MM.1S (cell line): ENCODE data around the gene NACAD.

Experiments
- DNase-seq: peaks from one replicate; pipeline ENCODE4 v3.0.0-alpha.2; 2015
- H2AFZ ChIP-seq: fragments of 300-600 bp; sonication (generic); 2 replicates; pipeline ENCODE4 v1.6.0; 2016; ENCODE audit warnings: antibody characterized with exemption, low read length
- H3F3A ChIP-seq: fragments of 300-600 bp; sonication (generic); 2 replicates; pipeline ENCODE4 v1.6.1; 2016; ENCODE audit warnings: mild to moderate bottlenecking, antibody characterized with exemption, low read length, moderate library complexity, mixed read lengths; ENCODE audit not compliant: insufficient read depth
- H3K27ac ChIP-seq: fragments of 300-600 bp; sonication (generic); 2 replicates; pipeline ENCODE4 v1.5.1; 2016; ENCODE audit warnings: mild to moderate bottlenecking, low read length
- H3K27me3 ChIP-seq: fragments of 300-600 bp; sonication (generic); replicated peaks from 2 replicates; pipeline ENCODE4 v1.6.0; 2016; ENCODE audit warnings: low read length; ENCODE audit not compliant: insufficient read depth
- H3K36me3 ChIP-seq: fragments of 300-600 bp; sonication (generic); replicated peaks from 2 replicates; pipeline ENCODE4 v1.6.1; 2016; ENCODE audit warnings: mild to moderate bottlenecking, low read length, mixed read lengths; ENCODE audit not compliant: insufficient read depth
- H3K4me1 ChIP-seq: fragments of 300-600 bp; sonication (generic); 2 replicates; pipeline ENCODE4 v1.6.1; 2016; ENCODE audit warnings: low read length, mixed read lengths
- H3K4me2 ChIP-seq: fragments of 300-600 bp; sonication (generic); 2 replicates; pipeline ENCODE4 v1.6.0; 2016; ENCODE audit warnings: low read depth, low read length
- H3K4me3 ChIP-seq: fragments of 300-600 bp; sonication (generic); 2 replicates; pipeline ENCODE4 v1.5.1; 2016; ENCODE audit warnings: low read length, mixed read lengths
- H3K79me2 ChIP-seq: fragments of 300-600 bp; sonication (generic); 2 replicates; pipeline ENCODE4 v1.6.1; 2016; ENCODE audit warnings: mixed run types, low read length, mixed read lengths
- H3K9ac ChIP-seq: fragments of 300-600 bp; sonication (generic); 2 replicates; pipeline ENCODE4 v1.6.1; 2016; ENCODE audit warnings: low read length, mixed read lengths
- H3K9me2 ChIP-seq: fragments of 300-600 bp; sonication (generic); replicated peaks from 2 replicates; pipeline ENCODE4 v1.6.1; 2016; ENCODE audit warnings: mild to moderate bottlenecking, low read length, mixed read lengths; ENCODE audit not compliant: insufficient read depth
- H3K9me3 ChIP-seq: fragments of 300-600 bp; sonication (generic); replicated peaks from 2 replicates; pipeline ENCODE4 v1.6.1; 2016; ENCODE audit warnings: mild to moderate bottlenecking, low read length, mixed read lengths; ENCODE audit not compliant: insufficient read depth
- H4K20me1 ChIP-seq: fragments of 300-600 bp; sonication (generic); 2 replicates; pipeline ENCODE4 v1.6.1; 2016; ENCODE audit warnings: mild to moderate bottlenecking, low read length, moderate library complexity, mixed read lengths; ENCODE audit not compliant: insufficient read depth
- EZH2 ChIP-seq: fragments of 300-600 bp; sonication (generic); optimal IDR thresholded peaks from 2 replicates; pipeline ENCODE3; 2017; ENCODE audit warnings: low read depth, mild to moderate bottlenecking, antibody characterized with exemption, low read length, mixed read lengths
- EZH2phosphoT487 ChIP-seq: fragments of 300-600 bp; sonication (generic); IDR thresholded peaks from 2 replicates; pipeline ENCODE4 v1.6.1; 2018; ENCODE audit warnings: antibody characterized with exemption, low read length
- TF ChIP-seq, protein P1 (sequence below): fragments of 300-600 bp; sonication (generic); IDR thresholded peaks from 2 replicates; pipeline ENCODE4 v1.5.1; 2016; ENCODE audit warnings: antibody characterized with exemption, low read length, mixed read lengths

NACAD gene

DNA sequence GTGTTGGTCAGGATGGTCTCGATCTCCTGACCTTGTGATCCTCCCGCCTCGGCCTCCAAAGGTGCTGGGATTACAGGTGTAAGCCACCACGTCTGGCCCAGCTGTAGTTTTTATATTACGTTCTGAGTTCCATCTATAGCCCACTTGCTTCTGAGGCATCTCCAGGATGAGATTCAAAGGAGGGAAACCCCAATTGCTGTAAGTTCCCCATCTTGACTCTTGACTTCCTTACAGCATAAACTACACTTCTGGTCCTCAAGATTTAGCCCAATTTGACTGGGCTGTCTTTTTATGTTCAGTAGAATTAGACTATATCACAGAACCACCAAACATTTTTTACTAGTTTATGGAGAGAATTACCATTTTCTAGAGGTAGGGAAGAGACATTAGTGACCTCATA is 44.4 kb downstream of the NACAD start:
- peaks cover 90% of the 10 kb centered on the region for H3K79me2 ChIP-seq
- no peak overlapping the region for H3K4me2 ChIP-seq
- H3K4me3 ChIP-seq: no peak overlapping the region
- no peaks in the 10 kb centered on the region; the same call in 1 of the 2 replicates for H3F3A ChIP-seq
- H3K9me2 ChIP-seq: no peaks in the 10 kb centered on the region
- H3K4me1 ChIP-seq: no peaks in the 10 kb centered on the region
- no peak overlapping the region for H3K9ac ChIP-seq
- no peak overlapping the region for H3K27ac ChIP-seq
- no peak for TF ChIP-seq EZH2phosphoT487
- TF ChIP-seq, protein P1, sequence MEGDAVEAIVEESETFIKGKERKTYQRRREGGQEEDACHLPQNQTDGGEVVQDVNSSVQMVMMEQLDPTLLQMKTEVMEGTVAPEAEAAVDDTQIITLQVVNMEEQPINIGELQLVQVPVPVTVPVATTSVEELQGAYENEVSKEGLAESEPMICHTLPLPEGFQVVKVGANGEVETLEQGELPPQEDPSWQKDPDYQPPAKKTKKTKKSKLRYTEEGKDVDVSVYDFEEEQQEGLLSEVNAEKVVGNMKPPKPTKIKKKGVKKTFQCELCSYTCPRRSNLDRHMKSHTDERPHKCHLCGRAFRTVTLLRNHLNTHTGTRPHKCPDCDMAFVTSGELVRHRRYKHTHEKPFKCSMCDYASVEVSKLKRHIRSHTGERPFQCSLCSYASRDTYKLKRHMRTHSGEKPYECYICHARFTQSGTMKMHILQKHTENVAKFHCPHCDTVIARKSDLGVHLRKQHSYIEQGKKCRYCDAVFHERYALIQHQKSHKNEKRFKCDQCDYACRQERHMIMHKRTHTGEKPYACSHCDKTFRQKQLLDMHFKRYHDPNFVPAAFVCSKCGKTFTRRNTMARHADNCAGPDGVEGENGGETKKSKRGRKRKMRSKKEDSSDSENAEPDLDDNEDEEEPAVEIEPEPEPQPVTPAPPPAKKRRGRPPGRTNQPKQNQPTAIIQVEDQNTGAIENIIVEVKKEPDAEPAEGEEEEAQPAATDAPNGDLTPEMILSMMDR: no peak
- TF ChIP-seq EZH2: no peak
- H3K36me3 ChIP-seq: peaks cover 10% of the 10 kb centered on the region
- H2AFZ ChIP-seq: no peak overlapping the region
- no peak for DNase-seq
- H3K27me3 ChIP-seq: no peaks in the 10 kb centered on the region
- no peaks in the 10 kb centered on the region for H3K9me3 ChIP-seq
- H4K20me1 ChIP-seq: 0 out of 2 replicates have a peak, but pooled peaks cover 6% of the 10 kb centered on the region

- H3K4me3 ChIP-seq: no peak overlapping the region
- H2AFZ ChIP-seq: no peak overlapping the region
- H3K9me2 ChIP-seq: no peaks in the 10 kb centered on the region
- peaks cover 23% of the 10 kb centered on the region; the same call in 1 of the 2 replicates for H4K20me1 ChIP-seq
- 0 out of 2 replicates have a peak, but pooled peaks cover 4% of the 10 kb centered on the region for H3K4me1 ChIP-seq
- H3K27ac ChIP-seq: no peak overlapping the region
- TF ChIP-seq, protein P1: no peak
- TF ChIP-seq EZH2phosphoT487 (no peak), EZH2 (no peak)
- H3K79me2 ChIP-seq: peaks cover 94% of the 10 kb centered on the region
- DNase-seq: no peak
- no peak overlapping the region for H3K4me2 ChIP-seq
- H3K27me3 ChIP-seq: no peaks in the 10 kb centered on the region
- no peaks in the 10 kb centered on the region for H3K9me3 ChIP-seq
- peaks cover 15% of the 10 kb centered on the region for H3K36me3 ChIP-seq
- H3K9ac ChIP-seq: no peak overlapping the region
- no peaks in the 10 kb centered on the region for H3F3A ChIP-seq
Measured at GRCh38 chr7:45039106-45039505, 49.7 kb downstream of the NACAD start.

DNA sequence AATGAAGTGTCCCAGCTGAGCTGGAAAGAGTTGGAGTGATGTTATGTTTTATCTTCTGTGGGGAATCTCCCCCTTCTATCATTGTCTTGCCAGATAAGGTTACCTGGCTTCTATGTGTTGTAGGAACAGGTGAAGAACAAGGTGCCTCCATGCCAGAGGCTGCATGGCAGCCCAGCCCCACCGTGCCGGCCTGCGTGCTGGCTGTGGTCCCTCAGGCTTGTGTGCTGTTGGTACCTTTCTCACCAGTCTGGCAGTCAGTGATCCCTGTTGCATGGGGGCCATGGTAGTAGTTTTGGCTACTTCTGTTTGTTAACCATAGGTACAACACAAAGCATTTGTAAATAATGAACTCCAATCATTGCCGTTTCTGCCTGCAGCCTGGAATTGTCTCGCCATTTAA is 50.9 kb downstream of the NACAD start:
- no peaks in the 10 kb centered on the region for H3K9me2 ChIP-seq
- DNase-seq: no peak
- no peak overlapping the region for H3K4me3 ChIP-seq
- H3K9me3 ChIP-seq: no peaks in the 10 kb centered on the region
- H3K4me2 ChIP-seq: no peak overlapping the region
- H3F3A ChIP-seq: no peaks in the 10 kb centered on the region
- peaks cover 96% of the 10 kb centered on the region for H3K79me2 ChIP-seq
- peaks cover 15% of the 10 kb centered on the region for H3K36me3 ChIP-seq
- H3K27me3 ChIP-seq: no peaks in the 10 kb centered on the region
- no peak overlapping the region for H3K9ac ChIP-seq
- peaks cover 23% of the 10 kb centered on the region; the same call in 1 of the 2 replicates for H4K20me1 ChIP-seq
- TF ChIP-seq EZH2 (no peak), EZH2phosphoT487 (no peak)
- TF ChIP-seq, protein P1: no peak
- H3K27ac ChIP-seq: no peak overlapping the region
- 0 out of 2 replicates have a peak, but pooled peaks cover 11% of the 10 kb centered on the region for H3K4me1 ChIP-seq
- no peak overlapping the region for H2AFZ ChIP-seq
